Measurements from ENCODE around the gene PSMD9.

DNA sequence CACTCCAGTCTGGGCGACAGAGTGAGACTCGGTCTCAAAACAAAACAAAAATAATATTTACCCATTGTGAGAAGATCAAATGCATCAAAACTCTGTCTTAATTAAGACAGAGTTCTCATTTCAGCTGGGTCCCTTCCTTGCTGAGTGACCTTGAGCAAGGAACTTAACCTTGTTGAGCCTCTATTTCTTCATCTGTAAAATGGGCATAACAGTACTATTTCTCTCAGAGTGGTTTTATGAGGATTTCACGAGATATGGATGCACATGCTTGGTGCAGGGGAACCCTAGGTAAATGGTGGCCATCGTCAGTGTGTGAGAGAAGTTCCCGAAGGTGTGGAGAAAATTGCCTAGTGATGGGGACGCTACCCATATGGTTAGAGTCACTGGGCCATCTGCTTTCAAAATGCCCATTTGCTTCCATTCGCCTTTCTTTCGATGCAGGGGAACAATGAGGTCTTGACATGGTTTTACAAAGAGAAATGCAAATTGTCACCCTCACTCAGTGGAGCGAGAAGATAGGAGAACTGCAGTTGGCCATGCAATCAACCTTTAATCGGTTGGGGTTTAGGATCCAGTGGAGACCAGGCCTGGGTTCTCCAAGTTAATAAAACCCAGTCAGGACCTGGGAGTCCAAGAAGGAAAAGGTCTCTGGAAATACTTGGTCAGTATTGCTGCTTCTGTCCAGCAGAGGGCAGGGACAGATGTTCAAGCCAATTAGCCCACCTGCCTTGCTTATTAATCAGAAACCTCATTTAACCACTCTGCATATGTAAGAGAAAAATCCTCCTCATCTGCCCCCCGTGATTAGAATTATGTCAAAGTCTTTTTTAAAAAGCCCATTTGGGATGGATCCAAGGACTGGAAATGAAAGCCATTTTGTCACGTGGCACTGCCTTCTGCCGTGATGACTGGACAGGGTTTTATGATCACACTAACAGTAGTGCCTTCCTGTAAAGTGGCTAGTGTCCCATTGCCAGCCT, 67.0 kb downstream of the PSMD9 start:
- TF ChIP-seq JUN (CRISPR knock-in tag; IDR thresholded peaks at IDR 0.05) (no peak), TCF7 (CRISPR knock-in tag; IDR thresholded peaks at IDR 0.05; ENCODE audit: low read depth) (no peak), ZNF138 (CRISPR knock-in tag; conservative IDR thresholded peaks at IDR 0.05) (no peak), ESRRA (CRISPR knock-in tag; IDR thresholded peaks at IDR 0.05; ENCODE audit: borderline replicate concordance) (no peak), NR3C1 (CRISPR knock-in tag; conservative IDR thresholded peaks at IDR 0.05; ENCODE audit: low read depth) (no peak), TEAD1 (CRISPR knock-in tag; IDR thresholded peaks at IDR 0.05) (no peak)
- TF ChIP-seq, protein P1, sequence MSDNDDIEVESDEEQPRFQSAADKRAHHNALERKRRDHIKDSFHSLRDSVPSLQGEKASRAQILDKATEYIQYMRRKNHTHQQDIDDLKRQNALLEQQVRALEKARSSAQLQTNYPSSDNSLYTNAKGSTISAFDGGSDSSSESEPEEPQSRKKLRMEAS (CRISPR knock-in tag; IDR thresholded peaks at IDR 0.05) = no peak
- TF ChIP-seq, protein P2, sequence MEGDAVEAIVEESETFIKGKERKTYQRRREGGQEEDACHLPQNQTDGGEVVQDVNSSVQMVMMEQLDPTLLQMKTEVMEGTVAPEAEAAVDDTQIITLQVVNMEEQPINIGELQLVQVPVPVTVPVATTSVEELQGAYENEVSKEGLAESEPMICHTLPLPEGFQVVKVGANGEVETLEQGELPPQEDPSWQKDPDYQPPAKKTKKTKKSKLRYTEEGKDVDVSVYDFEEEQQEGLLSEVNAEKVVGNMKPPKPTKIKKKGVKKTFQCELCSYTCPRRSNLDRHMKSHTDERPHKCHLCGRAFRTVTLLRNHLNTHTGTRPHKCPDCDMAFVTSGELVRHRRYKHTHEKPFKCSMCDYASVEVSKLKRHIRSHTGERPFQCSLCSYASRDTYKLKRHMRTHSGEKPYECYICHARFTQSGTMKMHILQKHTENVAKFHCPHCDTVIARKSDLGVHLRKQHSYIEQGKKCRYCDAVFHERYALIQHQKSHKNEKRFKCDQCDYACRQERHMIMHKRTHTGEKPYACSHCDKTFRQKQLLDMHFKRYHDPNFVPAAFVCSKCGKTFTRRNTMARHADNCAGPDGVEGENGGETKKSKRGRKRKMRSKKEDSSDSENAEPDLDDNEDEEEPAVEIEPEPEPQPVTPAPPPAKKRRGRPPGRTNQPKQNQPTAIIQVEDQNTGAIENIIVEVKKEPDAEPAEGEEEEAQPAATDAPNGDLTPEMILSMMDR (IDR thresholded peaks at IDR 0.05) = no peak
- TF ChIP-seq, protein P3, sequence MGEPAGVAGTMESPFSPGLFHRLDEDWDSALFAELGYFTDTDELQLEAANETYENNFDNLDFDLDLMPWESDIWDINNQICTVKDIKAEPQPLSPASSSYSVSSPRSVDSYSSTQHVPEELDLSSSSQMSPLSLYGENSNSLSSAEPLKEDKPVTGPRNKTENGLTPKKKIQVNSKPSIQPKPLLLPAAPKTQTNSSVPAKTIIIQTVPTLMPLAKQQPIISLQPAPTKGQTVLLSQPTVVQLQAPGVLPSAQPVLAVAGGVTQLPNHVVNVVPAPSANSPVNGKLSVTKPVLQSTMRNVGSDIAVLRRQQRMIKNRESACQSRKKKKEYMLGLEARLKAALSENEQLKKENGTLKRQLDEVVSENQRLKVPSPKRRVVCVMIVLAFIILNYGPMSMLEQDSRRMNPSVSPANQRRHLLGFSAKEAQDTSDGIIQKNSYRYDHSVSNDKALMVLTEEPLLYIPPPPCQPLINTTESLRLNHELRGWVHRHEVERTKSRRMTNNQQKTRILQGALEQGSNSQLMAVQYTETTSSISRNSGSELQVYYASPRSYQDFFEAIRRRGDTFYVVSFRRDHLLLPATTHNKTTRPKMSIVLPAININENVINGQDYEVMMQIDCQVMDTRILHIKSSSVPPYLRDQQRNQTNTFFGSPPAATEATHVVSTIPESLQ (CRISPR knock-in tag; IDR thresholded peaks at IDR 0.05) = no peak
- TF ChIP-seq, protein P4, sequence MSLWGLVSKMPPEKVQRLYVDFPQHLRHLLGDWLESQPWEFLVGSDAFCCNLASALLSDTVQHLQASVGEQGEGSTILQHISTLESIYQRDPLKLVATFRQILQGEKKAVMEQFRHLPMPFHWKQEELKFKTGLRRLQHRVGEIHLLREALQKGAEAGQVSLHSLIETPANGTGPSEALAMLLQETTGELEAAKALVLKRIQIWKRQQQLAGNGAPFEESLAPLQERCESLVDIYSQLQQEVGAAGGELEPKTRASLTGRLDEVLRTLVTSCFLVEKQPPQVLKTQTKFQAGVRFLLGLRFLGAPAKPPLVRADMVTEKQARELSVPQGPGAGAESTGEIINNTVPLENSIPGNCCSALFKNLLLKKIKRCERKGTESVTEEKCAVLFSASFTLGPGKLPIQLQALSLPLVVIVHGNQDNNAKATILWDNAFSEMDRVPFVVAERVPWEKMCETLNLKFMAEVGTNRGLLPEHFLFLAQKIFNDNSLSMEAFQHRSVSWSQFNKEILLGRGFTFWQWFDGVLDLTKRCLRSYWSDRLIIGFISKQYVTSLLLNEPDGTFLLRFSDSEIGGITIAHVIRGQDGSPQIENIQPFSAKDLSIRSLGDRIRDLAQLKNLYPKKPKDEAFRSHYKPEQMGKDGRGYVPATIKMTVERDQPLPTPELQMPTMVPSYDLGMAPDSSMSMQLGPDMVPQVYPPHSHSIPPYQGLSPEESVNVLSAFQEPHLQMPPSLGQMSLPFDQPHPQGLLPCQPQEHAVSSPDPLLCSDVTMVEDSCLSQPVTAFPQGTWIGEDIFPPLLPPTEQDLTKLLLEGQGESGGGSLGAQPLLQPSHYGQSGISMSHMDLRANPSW (CRISPR knock-in tag; conservative IDR thresholded peaks at IDR 0.05; ENCODE audit: low read depth) = no peak

Data from WTC11 (cell line).